22Rv1 (cell line): ENCODE measurements around the gene KAZN.

Experiments used
- CTCF ChIP-seq: fragments of 450-650 bp; IDR thresholded peaks from 2 replicates; pipeline ENCODE4 v1.5.1; 2017; ENCODE audit warnings: mild to moderate bottlenecking
- ZFX ChIP-seq: fragments of 450-650 bp; IDR thresholded peaks from 2 replicates; pipeline ENCODE4 v1.6.1; 2017; ENCODE audit warnings: antibody characterized with exemption, borderline replicate concordance

- TF ChIP-seq CTCF, result no peak
- no peak for TF ChIP-seq ZFX
Measured at GRCh38 chr1:14685078-14685477, 86.6 kb downstream of the KAZN start.
